ENCODE results near the gene FAM98C. TPM values are rescaled to one million over a fixed set of nuclear protein-coding genes. Genes with fewer than 3 reads are reported as not detected.

FAM98C gene
- total RNA-seq, 6 donors from 2014 or later, result 16.0 to 75.4 (median 24.2) TPM

GRCh38 chr19:38367041-38367440 lies 35.9 kb upstream of the FAM98C start:
- Histone ChIP-seq H3K27me3 (no peaks in the 10 kb centered on the region), H3K4me3 (no peak overlapping the region), H3K27ac (no peak overlapping the region), H3K9me3 (no peaks in the 10 kb centered on the region), H3K36me3 (no peaks in the 10 kb centered on the region), H3K4me1 (peaks cover 9 to 12% (median 11%) of the 10 kb centered on the region in 4 donors)
- 65 to 68% methylated on average over 12 of the region's 12 CpGs for WGBS, 2 donors
- ATAC-seq (ENCODE audit: low FRiP score in 2 of 2), result no peak
- TF ChIP-seq POLR2AphosphoS5 (IDR thresholded peaks at IDR 0.05) (no peak), POLR2A (IDR thresholded peaks at IDR 0.05) (no peak), EP300 (IDR thresholded peaks at IDR 0.05) (no peak), CTCF (IDR thresholded peaks at IDR 0.05) (no peak)
- DNase-seq, result no peak

- DNase-seq (no peak), ATAC-seq (ENCODE audit: low FRiP score in 2 of 2) (no peak)
- no peak for TF ChIP-seq EP300 (IDR thresholded peaks at IDR 0.05)
- no peak for TF ChIP-seq POLR2A (IDR thresholded peaks at IDR 0.05)
- TF ChIP-seq CTCF (IDR thresholded peaks at IDR 0.05), result no peak
- TF ChIP-seq POLR2AphosphoS5 (IDR thresholded peaks at IDR 0.05), result no peak
- H3K36me3 ChIP-seq, result no peaks in the 10 kb centered on the region
- no peaks in the 10 kb centered on the region for H3K27me3 ChIP-seq
- H3K27ac ChIP-seq, result no peak overlapping the region
- peaks cover 0 to 5% (median 4%) of the 10 kb centered on the region in 4 donors for H3K4me1 ChIP-seq
- WGBS, 2 donors, result 88 to 95% methylated on average over 2 of the region's 2 CpGs
- no peaks in the 10 kb centered on the region for H3K9me3 ChIP-seq
- no peak overlapping the region for H3K4me3 ChIP-seq
These were observed 33.3 kb upstream of the FAM98C start for GRCh38 chr19:38369584-38369983.

GRCh38 chr19:38370299-38370698 lies 32.6 kb upstream of the FAM98C start:
- no peaks in the 10 kb centered on the region for H3K27me3 ChIP-seq
- H3K36me3 ChIP-seq, result no peaks in the 10 kb centered on the region
- no peak for DNase-seq
- no peaks in the 10 kb centered on the region for H3K9me3 ChIP-seq
- ATAC-seq (ENCODE audit: low FRiP score in 2 of 2), result no peak
- no peak overlapping the region for H3K4me3 ChIP-seq
- H3K27ac ChIP-seq, result no peak overlapping the region
- H3K4me1 ChIP-seq, result peaks cover 2 to 8% (median 5%) of the 10 kb centered on the region in 4 donors
- TF ChIP-seq POLR2A (IDR thresholded peaks at IDR 0.05) (no peak), POLR2AphosphoS5 (IDR thresholded peaks at IDR 0.05) (no peak), CTCF (IDR thresholded peaks at IDR 0.05) (no peak), EP300 (IDR thresholded peaks at IDR 0.05) (no peak)
- WGBS, 2 donors, result 62 to 76% methylated on average over 12 of the region's 12 CpGs

GRCh38 chr19:38371081-38371480 lies 31.8 kb upstream of the FAM98C start:
- DNase-seq (no peak), ATAC-seq (ENCODE audit: low FRiP score in 2 of 2) (no peak)
- Histone ChIP-seq H3K27me3 (no peaks in the 10 kb centered on the region), H3K27ac (no peak overlapping the region), H3K4me1 (peaks cover 9 to 16% (median 13%) of the 10 kb centered on the region in 4 donors), H3K4me3 (no peak overlapping the region), H3K36me3 (peaks cover 0 to under 1% (median 0%) of the 10 kb centered on the region in 4 donors), H3K9me3 (no peaks in the 10 kb centered on the region)
- no peak for TF ChIP-seq CTCF (IDR thresholded peaks at IDR 0.05)
- TF ChIP-seq POLR2A (IDR thresholded peaks at IDR 0.05), result no peak
- TF ChIP-seq POLR2AphosphoS5 (IDR thresholded peaks at IDR 0.05), result no peak
- TF ChIP-seq EP300 (IDR thresholded peaks at IDR 0.05), result no peak
- WGBS, 2 donors, result 74 to 75% methylated on average over 6 of the region's 6 CpGs

GRCh38 chr19:38373907-38374331 lies 29.0 kb upstream of the FAM98C start:
- H3K4me3 ChIP-seq, result peak overlapping the region; percentile 7 to 88 (median 78)
- ATAC-seq (ENCODE audit: low FRiP score in 2 of 2) (no peak), DNase-seq (no peak)
- H3K4me1 ChIP-seq, result peaks cover 21 to 32% (median 22%) of the 10 kb centered on the region in 4 donors
- H3K9me3 ChIP-seq, result no peaks in the 10 kb centered on the region
- TF ChIP-seq CTCF (IDR thresholded peaks at IDR 0.05) (no peak), POLR2AphosphoS5 (IDR thresholded peaks at IDR 0.05) (no peak), EP300 (IDR thresholded peaks at IDR 0.05) (no peak), POLR2A (IDR thresholded peaks at IDR 0.05) (no peak)
- peaks cover 0 to 26% (median 17%) of the 10 kb centered on the region in 4 donors for H3K36me3 ChIP-seq
- no peaks in the 10 kb centered on the region for H3K27me3 ChIP-seq
- WGBS, 2 donors, result 76 to 78% methylated on average over 6 of the region's 6 CpGs
- H3K27ac ChIP-seq, result peak overlapping the region; percentile 87 to 96 (median 92)

Measured in upper lobe of left lung (tissue), 6 donors.